Spleen (tissue), 7 donors: ENCODE results near the gene HNMT.

Experiments
- POLR2A ChIP-seq, 3 donors: fragments of 450-650 bp; IDR thresholded peaks; one replicate each; pipeline ENCODE4 v1.5.1; 2017; ENCODE audit warnings: antibody characterized with exemption in 3 of 3, mild to moderate bottlenecking in 1 of 3
- POLR2AphosphoS5 ChIP-seq, 3 donors: sonication (generic); formaldehyde crosslinking; IDR thresholded peaks; one replicate each; pipeline ENCODE4 v1.5.1; 2017; ENCODE audit warnings: antibody characterized with exemption in 3 of 3
- TF ChIP-seq, protein P1 (sequence below), 11 experiments: fragments of 200-600 bp in 7 of 11; fragments of 450-650 bp in 4 of 11; sonication (generic) in 4 of 11; IDR thresholded peaks in 8 of 11; conservative IDR thresholded peaks in 3 of 11; 1 replicate in 7 of 11; 2 replicates in 4 of 11; pipeline versions ENCODE4 v1.4.0 to v1.8.0; 2016 to 2021; ENCODE audit warnings: antibody characterized with exemption in 11 of 11, inconsistent platforms in 4 of 11, mild to moderate bottlenecking in 1 of 11
- donor health status: DM: no; HTN: no; CAD: no; lungs with moderate emphysema.
- donor health status: DM: no; HTN: no; CAD: no.
- donor health status: DM: no; HTN: no; CAD: no.

DNA sequence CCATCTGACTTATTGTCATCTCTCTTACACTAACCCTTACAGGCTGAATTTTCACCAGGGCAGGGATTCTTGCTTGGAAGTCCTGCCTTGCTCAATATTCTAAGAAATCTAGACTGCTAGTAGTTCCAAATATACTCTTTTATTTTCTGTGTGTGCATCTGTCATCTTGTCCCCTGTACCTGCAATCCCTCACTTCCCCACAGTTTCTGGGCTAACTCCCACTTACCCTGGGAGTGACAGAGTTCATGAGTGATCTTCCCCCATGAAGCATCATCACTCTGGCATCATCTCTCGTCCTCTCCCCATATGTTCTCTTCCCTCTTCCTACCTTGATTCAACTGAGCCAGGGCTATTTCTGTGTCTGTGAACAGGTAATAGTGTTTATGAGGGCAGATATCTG is 35.7 kb downstream of the HNMT start:
- no peak for TF ChIP-seq POLR2A (IDR thresholded peaks at IDR 0.05)
- TF ChIP-seq, protein P1, sequence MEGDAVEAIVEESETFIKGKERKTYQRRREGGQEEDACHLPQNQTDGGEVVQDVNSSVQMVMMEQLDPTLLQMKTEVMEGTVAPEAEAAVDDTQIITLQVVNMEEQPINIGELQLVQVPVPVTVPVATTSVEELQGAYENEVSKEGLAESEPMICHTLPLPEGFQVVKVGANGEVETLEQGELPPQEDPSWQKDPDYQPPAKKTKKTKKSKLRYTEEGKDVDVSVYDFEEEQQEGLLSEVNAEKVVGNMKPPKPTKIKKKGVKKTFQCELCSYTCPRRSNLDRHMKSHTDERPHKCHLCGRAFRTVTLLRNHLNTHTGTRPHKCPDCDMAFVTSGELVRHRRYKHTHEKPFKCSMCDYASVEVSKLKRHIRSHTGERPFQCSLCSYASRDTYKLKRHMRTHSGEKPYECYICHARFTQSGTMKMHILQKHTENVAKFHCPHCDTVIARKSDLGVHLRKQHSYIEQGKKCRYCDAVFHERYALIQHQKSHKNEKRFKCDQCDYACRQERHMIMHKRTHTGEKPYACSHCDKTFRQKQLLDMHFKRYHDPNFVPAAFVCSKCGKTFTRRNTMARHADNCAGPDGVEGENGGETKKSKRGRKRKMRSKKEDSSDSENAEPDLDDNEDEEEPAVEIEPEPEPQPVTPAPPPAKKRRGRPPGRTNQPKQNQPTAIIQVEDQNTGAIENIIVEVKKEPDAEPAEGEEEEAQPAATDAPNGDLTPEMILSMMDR (IDR thresholded peaks at IDR 0.05 in 8 of 11, conservative IDR thresholded peaks at IDR 0.05 in 3 of 11), result no peak
- TF ChIP-seq POLR2AphosphoS5 (IDR thresholded peaks at IDR 0.05), result no peak
